Common myeloid progenitor, CD34-positive (primary cell): ENCODE results near the gene ADA.

Experiments
- CTCF ChIA-PET: fragments of 350-600 bp; sonication (Branson Sonifier 250); formaldehyde crosslinking; loops from one replicate; lab custom pipeline; 2021; ENCODE audit warnings: antibody characterized with exemption; lab: Charles Lee
- POLR2A ChIA-PET: fragments of 350-600 bp; sonication (Branson Sonifier 250); formaldehyde crosslinking; loops from one replicate; lab custom pipeline; 2021; ENCODE audit warnings: antibody characterized with exemption; lab: Charles Lee
- DNase-seq, 3 donors: peaks; one replicate each; pipeline versions ENCODE4 v3.0.0 to v3.0.0-alpha.2; 2013
- H3K27ac ChIP-seq, 2 experiments: 1 replicate in 1 of 2; 2 replicates in 1 of 2; pipeline ENCODE4 v1.7.0; 2013; ENCODE audit warnings: inconsistent platforms in 2 of 2, low read length in 2 of 2, mild to moderate bottlenecking in 2 of 2, low read depth in 1 of 2, moderate library complexity in 1 of 2; ENCODE audit not compliant: severe bottlenecking in 2 of 2, insufficient read depth in 1 of 2, poor library complexity in 1 of 2
- H3K27me3 ChIP-seq, 5 experiments: replicated peaks in 2 of 5; 1 replicate in 3 of 5; 2 replicates in 2 of 5; pipeline versions ENCODE4 v1.6.1 to v1.7.0; 2013; ENCODE audit warnings: low read length in 4 of 5, mild to moderate bottlenecking in 2 of 5, moderate library complexity in 2 of 5, inconsistent platforms in 1 of 5; ENCODE audit not compliant: insufficient read depth in 5 of 5, control insufficient read depth in 4 of 5
- H3K36me3 ChIP-seq, 4 experiments: 1 replicate in 2 of 4; 2 replicates in 2 of 4; pipeline versions ENCODE4 v1.6.1 to v1.7.0; 2013; ENCODE audit warnings: low read length in 3 of 4, control low read depth in 1 of 4, mild to moderate bottlenecking in 1 of 4; ENCODE audit not compliant: control insufficient read depth in 4 of 4, insufficient read depth in 4 of 4
- H3K4me1 ChIP-seq, 4 experiments: 1 replicate in 3 of 4; 2 replicates in 1 of 4; pipeline versions ENCODE4 v1.6.1 to v1.7.1; 2013; ENCODE audit warnings: low read length in 3 of 4, mild to moderate bottlenecking in 3 of 4, control low read depth in 1 of 4, inconsistent platforms in 1 of 4, moderate library complexity in 1 of 4; ENCODE audit not compliant: control insufficient read depth in 4 of 4, insufficient read depth in 4 of 4; ENCODE audit errors: control extremely low read depth in 1 of 4
- H3K4me3 ChIP-seq, 7 experiments: 1 replicate in 4 of 7; 2 replicates in 3 of 7; pipeline versions ENCODE4 v1.5.1 to v1.7.0; 2013; ENCODE audit warnings: mild to moderate bottlenecking in 7 of 7, low read length in 6 of 7, moderate library complexity in 6 of 7, inconsistent platforms in 2 of 7, low read depth in 2 of 7, control low read depth in 1 of 7; ENCODE audit not compliant: insufficient read depth in 4 of 7, control insufficient read depth in 1 of 7; ENCODE audit errors: extremely low read depth in 1 of 7
- H3K9me3 ChIP-seq, 5 experiments: 1 replicate in 4 of 5; 2 replicates in 1 of 5; pipeline versions ENCODE4 v1.6.1 to v1.7.1; 2013; ENCODE audit warnings: low read length in 4 of 5, mild to moderate bottlenecking in 2 of 5, inconsistent platforms in 1 of 5, low read depth in 1 of 5, moderate library complexity in 1 of 5; ENCODE audit not compliant: control insufficient read depth in 4 of 5, insufficient read depth in 2 of 5; ENCODE audit errors: control extremely low read depth in 1 of 5
- WGBS: methylation state at CpG from one replicate; pipeline ENCODE4 v1.1.5; 2013; ENCODE audit not compliant: insufficient coverage; 5-methylcytosine and 5-hydroxymethylcytosine counted together

Gene ADA

DNA sequence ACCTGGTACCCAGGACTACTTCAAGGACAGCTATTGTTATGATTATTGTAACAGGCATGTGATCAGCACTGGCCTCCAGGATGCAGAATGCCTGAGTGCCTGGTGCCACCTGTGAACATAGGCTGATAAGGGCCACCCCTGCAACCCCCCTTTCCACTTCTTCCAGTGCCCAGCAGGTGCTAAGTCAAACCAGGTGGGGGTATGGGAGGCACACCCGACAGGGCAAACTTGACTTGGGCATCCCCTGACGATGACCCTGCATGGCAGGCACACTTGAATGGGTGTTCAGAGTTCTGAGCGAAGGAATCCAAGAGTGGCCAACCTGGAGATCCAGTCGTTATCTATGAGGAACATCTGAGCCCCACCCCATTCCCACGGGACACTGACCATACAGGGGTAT lies 3.4 kb downstream of the ADA start:
- CTCF ChIA-PET = interaction anchor here (1.1 to 5.7 kb wide), 5 partner anchors 16 to 102 kb away, joined by 3 to 29 read pairs (median 18); no protein-coding TSS in a partner anchor

DNA sequence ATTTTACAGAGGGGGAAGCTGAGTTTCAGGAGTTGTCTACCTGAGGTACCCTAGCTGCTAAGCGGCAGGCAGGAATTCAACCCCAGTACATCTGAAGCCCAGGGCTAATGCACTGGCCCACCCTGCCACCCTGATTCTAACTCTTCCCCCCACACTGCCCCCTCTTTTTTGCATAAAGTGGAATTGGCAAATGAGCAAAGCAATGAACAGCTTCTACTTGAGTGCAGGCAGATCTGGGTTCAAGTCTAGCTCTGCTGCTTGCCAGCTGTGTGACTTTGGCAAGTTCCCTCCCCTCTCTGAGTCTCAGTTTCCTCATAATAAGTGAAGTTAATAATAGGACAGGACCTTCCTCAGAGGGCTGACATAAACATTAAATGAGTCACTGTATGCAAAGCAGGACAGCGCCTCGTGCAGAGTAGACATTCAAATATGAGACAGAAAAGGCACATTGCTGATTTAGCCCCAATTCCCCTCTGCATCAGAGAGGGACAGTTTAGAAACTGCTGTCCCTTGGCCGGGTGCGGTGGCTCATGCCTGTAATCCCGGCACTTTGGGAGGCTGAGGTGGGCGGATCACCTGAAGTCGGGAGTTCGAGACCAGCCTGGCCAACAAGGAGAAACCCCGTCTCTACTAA lies 4.7 kb downstream of the ADA start:
- POLR2A ChIA-PET = interaction anchor here (1.0 to 1.7 kb wide), 2 partner anchors 36 to 125 kb away, joined by 3 to 13 read pairs; partner anchors contain the start of gene SERINC3
- WGBS = 81% methylated on average over 8 of the region's 10 CpGs

More for the DNA sequence above, 3.4 kb downstream of the ADA start:
- no peaks in the 10 kb centered on the region for H3K9me3 ChIP-seq
- peaks cover 0 to 25% (median 0%) of the 10 kb centered on the region in 4 experiments for H3K36me3 ChIP-seq
- no peak for DNase-seq
- no peak overlapping the region for H3K27ac ChIP-seq
- POLR2A ChIA-PET = no interaction called here
- no peaks in the 10 kb centered on the region for H3K27me3 ChIP-seq
- WGBS = 100% methylated on average over 2 of the region's 5 CpGs
- no peak overlapping the region for H3K4me3 ChIP-seq
- H3K4me1 ChIP-seq = peaks cover 20 to 89% (median 83%) of the 10 kb centered on the region in 4 experiments

GRCh38 chr20:44646023-44646640 lies 5.4 kb downstream of the ADA start:
- WGBS = 16% methylated on average over 4 of the region's 4 CpGs

More for the DNA sequence above, 4.7 kb downstream of the ADA start:
- Histone ChIP-seq H3K4me3 (peak overlapping the region in 3 of 7 experiments; percentile 35 to 54 (median 48)), H3K9me3 (no peaks in the 10 kb centered on the region), H3K4me1 (peaks cover 16 to 94% (median 92%) of the 10 kb centered on the region in 4 experiments), H3K36me3 (peaks cover 0 to 25% (median 0%) of the 10 kb centered on the region in 4 experiments), H3K27ac (peak overlapping the region; percentile 27 to 65), H3K27me3 (no peaks in the 10 kb centered on the region)
- CTCF ChIA-PET = interaction anchor here (0.7 to 5.7 kb wide), 9 partner anchors 10 to 48 kb away, joined by 3 to 29 read pairs (median 3); no protein-coding TSS in a partner anchor
- peak in 2 of 3 donors; percentile 70 to 75 for DNase-seq

DNA sequence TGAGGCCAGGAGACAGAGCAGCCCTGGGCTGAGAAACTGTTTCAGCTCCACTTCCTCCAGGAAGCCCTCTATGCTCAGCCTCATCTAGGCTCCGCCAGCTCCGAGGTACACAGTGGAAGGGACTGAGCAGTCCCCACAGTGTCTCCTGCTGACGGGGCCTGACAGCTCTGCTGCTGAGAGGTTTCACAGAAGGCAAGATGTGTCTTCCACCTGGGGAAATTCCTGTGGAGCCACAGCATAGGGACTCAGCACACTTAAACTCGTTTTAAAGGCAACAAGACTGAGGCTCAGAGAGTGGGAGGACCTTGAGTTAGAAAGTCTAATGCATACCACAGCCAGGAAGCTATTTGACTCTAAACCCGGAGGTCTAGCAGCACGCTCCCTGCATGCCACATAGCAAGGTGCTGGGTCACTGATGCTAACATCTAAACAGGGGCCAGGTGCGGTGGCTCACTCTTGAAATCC lies 6.8 kb downstream of the ADA start:
- DNase-seq = peak in 2 of 3 donors; percentile 20 to 22
- peak overlapping the region; percentile 52 to 69 for H3K27ac ChIP-seq
- ChIA-PET POLR2A (no interaction called here), CTCF (interaction anchor here (0.7 to 4.5 kb wide), 2 partner anchors 12 to 39 kb away, joined by 4 to 27 read pairs; no protein-coding TSS in a partner anchor)
- peaks cover 3 to 39% (median 5%) of the 10 kb centered on the region in 4 experiments for H3K36me3 ChIP-seq
- peaks cover 16 to 91% (median 82%) of the 10 kb centered on the region in 4 experiments for H3K4me1 ChIP-seq
- no peaks in the 10 kb centered on the region for H3K27me3 ChIP-seq
- H3K4me3 ChIP-seq = peak overlapping the region in 1 of 7 experiments; percentile 33
- H3K9me3 ChIP-seq = no peaks in the 10 kb centered on the region
- 55% methylated on average over 7 of the region's 7 CpGs for WGBS

More at GRCh38 chr20:44646023-44646640, 5.4 kb downstream of the ADA start:
- ChIA-PET CTCF (interaction anchor here (0.7 to 5.7 kb wide), 9 partner anchors 10 to 47 kb away, joined by 3 to 29 read pairs (median 4); no protein-coding TSS in a partner anchor), POLR2A (interaction anchor here (1.0 to 1.7 kb wide), 2 partner anchors 35 to 124 kb away, joined by 3 to 13 read pairs; partner anchors contain the start of gene SERINC3)
- H3K27me3 ChIP-seq = no peaks in the 10 kb centered on the region
- H3K27ac ChIP-seq = peak overlapping the region; percentile 27 to 65
- peak; percentile 66 to 97 (median 96) for DNase-seq
- peak overlapping the region in 3 of 7 experiments; percentile 35 to 54 (median 48) for H3K4me3 ChIP-seq
- H3K36me3 ChIP-seq = peaks cover 0 to 29% (median 0%) of the 10 kb centered on the region in 4 experiments
- H3K4me1 ChIP-seq = peaks cover 16 to 100% (median 94%) of the 10 kb centered on the region in 4 experiments
- no peaks in the 10 kb centered on the region for H3K9me3 ChIP-seq

GRCh38 chr20:44644230-44644617 lies 7.3 kb downstream of the ADA start:
- DNase-seq = no peak
- peak overlapping the region; percentile 52 to 69 for H3K27ac ChIP-seq
- H3K4me3 ChIP-seq = peak overlapping the region in 1 of 7 experiments; percentile 33
- H3K9me3 ChIP-seq = no peaks in the 10 kb centered on the region
- ChIA-PET POLR2A (no interaction called here), CTCF (interaction anchor here (0.6 to 4.5 kb wide), 4 partner anchors 12 to 53 kb away, joined by 3 to 27 read pairs (median 4); no protein-coding TSS in a partner anchor)
- H3K36me3 ChIP-seq = peaks cover 3 to 39% (median 6%) of the 10 kb centered on the region in 4 experiments
- WGBS = 93% methylated on average over 8 of the region's 8 CpGs
- peaks cover 16 to 86% (median 78%) of the 10 kb centered on the region in 4 experiments for H3K4me1 ChIP-seq
- no peaks in the 10 kb centered on the region for H3K27me3 ChIP-seq

- peak in 2 of 3 donors; percentile 64 to 70 for DNase-seq
- Histone ChIP-seq H3K4me1 (peaks cover 16 to 81% (median 73%) of the 10 kb centered on the region in 4 experiments), H3K36me3 (peaks cover 3 to 38% (median 9%) of the 10 kb centered on the region in 4 experiments), H3K27me3 (no peaks in the 10 kb centered on the region), H3K27ac (peak overlapping the region; percentile 52 to 69), H3K4me3 (peak overlapping the region in 4 of 7 experiments; percentile 2 to 29 (median 14)), H3K9me3 (no peaks in the 10 kb centered on the region)
- 56% methylated on average over 15 of the region's 16 CpGs for WGBS
- ChIA-PET CTCF (interaction anchor here (0.6 to 4.5 kb wide), 6 partner anchors 13 to 137 kb away, joined by 3 to 27 read pairs (median 3); no protein-coding TSS in a partner anchor), POLR2A (no interaction called here)
Measured at GRCh38 chr20:44643596-44644229, 7.8 kb downstream of the ADA start.
